Stimulated activated CD8-positive, alpha-beta memory T cell treated with anti-CD3 and anti-CD28 coated beads, Interleukin-4, amount 100 ng/mL, for 24 hours (primary cell): Measurements from ENCODE around the gene EPYC.
"Not testable (repeated sequence)": the region's sequence is repeated elsewhere in the genome, so short reads cannot be mapped to it uniquely, and the experiment has no call there.

Source experiments
- DNase-seq: peaks from one replicate; pipeline ENCODE4 v3.0.0-alpha.2; 2020; ENCODE audit warnings: low read depth

Gene EPYC

GRCh38 chr12:90990611-90991010 is 14.2 kb downstream of the EPYC start:
- DNase-seq = no peak

- DNase-seq = no peak
These were observed 15.1 kb downstream of the EPYC start for GRCh38 chr12:90989686-90990111.

- DNase-seq = no peak
These were observed 17.3 kb downstream of the EPYC start for GRCh38 chr12:90987520-90987919.

- DNase-seq = no peak
These were observed 17.7 kb downstream of the EPYC start for GRCh38 chr12:90987101-90987500.

- not testable (repeated sequence) for DNase-seq
These were observed 19.4 kb downstream of the EPYC start for GRCh38 chr12:90985331-90985730.

GRCh38 chr12:90984114-90984513 is 20.7 kb downstream of the EPYC start:
- DNase-seq = no peak

GRCh38 chr12:90982170-90982569 is 22.6 kb downstream of the EPYC start:
- no peak for DNase-seq

- DNase-seq = no peak
These were observed 24.8 kb downstream of the EPYC start for GRCh38 chr12:90979951-90980350.

- DNase-seq = no peak
These were observed 25.8 kb downstream of the EPYC start for GRCh38 chr12:90979019-90979418.

- DNase-seq = no peak
These were observed 26.5 kb downstream of the EPYC start for GRCh38 chr12:90978117-90978770.

GRCh38 chr12:90977224-90977623 is 27.5 kb downstream of the EPYC start:
- DNase-seq = no peak

GRCh38 chr12:90974286-90974685 is 30.5 kb downstream of the EPYC start:
- no peak for DNase-seq

- DNase-seq = no peak
These were observed 32.5 kb downstream of the EPYC start for GRCh38 chr12:90972226-90972625.

- no peak for DNase-seq
These were observed 33.9 kb downstream of the EPYC start for GRCh38 chr12:90970911-90971310.

- no peak for DNase-seq
These were observed 34.3 kb downstream of the EPYC start for GRCh38 chr12:90970471-90970870.

GRCh38 chr12:90969851-90970250 is 34.9 kb downstream of the EPYC start:
- no peak for DNase-seq

GRCh38 chr12:90969346-90969745 is 35.4 kb downstream of the EPYC start:
- no peak for DNase-seq

- no peak for DNase-seq
These were observed 39.6 kb downstream of the EPYC start for GRCh38 chr12:90965204-90965603.

GRCh38 chr12:90964616-90965015 is 40.2 kb downstream of the EPYC start:
- no peak for DNase-seq

- DNase-seq = no peak
These were observed 40.8 kb downstream of the EPYC start for GRCh38 chr12:90963946-90964345.

GRCh38 chr12:90961154-90961553 is 43.6 kb downstream of the EPYC start:
- DNase-seq = no peak

GRCh38 chr12:90959538-90960139 is 45.1 kb downstream of the EPYC start:
- DNase-seq = no peak

GRCh38 chr12:90959032-90959431 is 45.7 kb downstream of the EPYC start:
- no peak for DNase-seq

GRCh38 chr12:90958347-90958746 is 46.4 kb downstream of the EPYC start:
- DNase-seq = no peak
